Measurements from ENCODE around the gene KBTBD12. TPM values are rescaled to one million over a fixed set of nuclear protein-coding genes. Genes with fewer than 3 reads are reported as not detected.
"Not testable (repeated sequence)": the region's sequence is repeated elsewhere in the genome, so short reads cannot be mapped to it uniquely, and the experiment has no call there.

KBTBD12 gene
- total RNA-seq, 1 donor from 2014 or later, result 0.05 TPM

DNA sequence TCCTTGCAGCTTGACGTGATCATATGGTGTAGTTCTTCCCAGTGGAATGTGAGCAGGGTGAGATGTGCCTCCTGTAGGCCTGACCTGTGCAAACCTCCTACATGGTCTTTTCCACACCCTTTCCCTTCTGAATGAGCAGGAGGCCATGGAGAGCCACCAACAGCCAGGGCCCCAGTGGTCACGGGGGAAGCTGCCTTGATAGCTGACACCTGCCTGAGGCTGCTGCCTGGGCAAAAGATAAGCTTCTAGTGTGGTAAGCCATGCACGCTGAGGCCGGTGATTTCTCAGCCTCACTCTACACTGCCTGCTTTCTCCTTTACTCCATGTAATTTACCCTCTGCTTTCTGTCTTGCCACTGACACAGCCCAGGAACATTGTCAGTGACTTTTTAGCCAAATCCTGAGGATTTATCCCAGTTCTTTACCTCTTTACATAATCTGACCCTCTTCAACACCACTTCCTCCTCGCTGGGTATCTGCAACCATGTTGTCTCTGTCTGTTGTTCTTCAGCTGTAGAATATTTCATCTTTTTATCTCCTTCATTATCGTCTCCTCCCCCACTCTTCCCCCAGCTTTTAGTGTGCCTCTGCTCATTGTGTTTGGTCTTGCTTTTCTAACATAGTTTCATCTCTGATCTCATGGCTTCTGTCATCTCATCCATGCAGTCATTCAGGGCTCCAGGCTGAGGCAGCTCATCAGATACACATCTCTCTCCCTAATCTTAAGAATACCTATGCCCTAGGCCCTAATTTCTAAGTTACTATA, 11.2 kb upstream of the KBTBD12 start:
- DNase-seq (ENCODE audit: low spot score) (no peak), ATAC-seq (no peak)

DNA sequence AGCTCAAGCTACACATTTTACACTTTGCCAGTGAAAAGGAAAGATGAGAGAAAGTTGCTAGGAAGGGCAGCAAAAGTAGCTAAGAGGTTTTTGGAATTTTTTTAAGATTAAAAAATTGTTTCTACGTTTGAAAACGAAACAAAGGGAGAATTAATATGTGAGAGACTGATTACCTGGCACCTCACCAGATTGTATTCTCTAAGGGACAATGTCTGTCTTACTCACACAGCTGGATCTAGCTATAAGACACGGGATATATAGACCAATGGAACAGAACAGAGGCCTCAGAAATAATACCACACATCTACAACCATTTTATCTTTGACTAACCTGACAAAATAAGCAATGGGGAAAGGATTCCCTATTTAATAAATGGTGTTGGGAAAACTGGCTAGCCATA, 9.5 kb upstream of the KBTBD12 start:
- no peak for ATAC-seq
- DNase-seq (ENCODE audit: low spot score), result no peak

DNA sequence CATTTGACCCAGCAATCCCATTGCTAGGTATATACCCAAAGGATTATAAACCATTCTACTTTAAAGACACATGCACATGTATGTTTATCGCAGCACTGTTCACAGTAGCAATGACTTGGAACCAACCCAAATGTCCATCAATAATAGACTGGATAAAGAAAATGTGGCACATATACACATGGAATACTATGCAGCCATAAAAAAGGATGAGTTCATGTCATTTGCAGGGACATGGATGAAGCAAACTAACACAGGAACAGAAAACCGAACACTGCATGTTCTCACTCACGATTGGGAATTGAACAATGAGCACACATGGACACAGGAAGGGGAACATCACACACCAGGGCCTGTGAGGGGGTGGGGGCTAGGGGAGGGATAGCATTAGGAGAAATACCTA, 8.4 kb upstream of the KBTBD12 start:
- not testable (repeated sequence) for DNase-seq (ENCODE audit: low spot score); ATAC-seq

DNA sequence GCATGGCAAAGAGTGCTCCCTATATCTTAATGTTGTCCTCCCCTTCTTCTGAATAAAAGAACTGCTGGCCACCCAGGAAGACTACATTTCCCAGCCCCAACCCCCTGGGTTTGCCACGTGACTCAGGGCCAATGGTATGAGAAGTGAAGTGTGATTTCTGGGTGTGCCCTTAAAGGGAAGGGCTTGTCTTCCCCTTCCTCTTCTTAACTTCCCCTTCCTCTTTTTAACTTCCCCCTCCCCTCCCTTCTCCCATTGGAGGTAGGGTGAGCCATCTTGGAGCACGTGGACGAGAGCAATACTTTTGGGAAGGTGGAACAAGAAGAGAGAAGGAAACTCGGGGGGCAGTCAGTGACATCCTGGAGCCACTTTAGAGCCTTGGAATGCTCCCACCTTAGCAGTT, 6.8 kb upstream of the KBTBD12 start:
- ATAC-seq (peak; percentile 26), DNase-seq (ENCODE audit: low spot score) (no peak)

- no peak for ATAC-seq
- no peak for DNase-seq (ENCODE audit: low spot score)
Measured at GRCh38 chr3:127908951-127909350, 6.1 kb upstream of the KBTBD12 start.

DNA sequence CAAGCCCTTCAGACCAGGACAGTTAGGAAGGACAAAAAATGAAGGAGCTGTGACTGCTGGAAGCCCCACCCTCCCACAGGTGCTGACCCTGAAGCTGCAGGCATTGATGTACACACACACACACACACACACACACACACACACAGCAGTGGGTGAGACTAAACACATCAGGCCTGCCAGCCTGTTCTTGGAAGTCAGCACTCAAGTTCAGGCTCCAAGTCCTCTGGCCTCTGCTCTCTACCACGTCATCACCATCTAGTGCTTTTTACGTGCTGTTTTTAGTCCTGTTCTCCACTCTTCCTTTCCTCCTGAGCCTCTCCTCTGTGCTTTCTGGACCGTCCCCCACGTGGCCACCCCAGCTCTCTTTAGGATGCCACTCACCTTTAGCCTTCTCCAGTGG, 5.4 kb upstream of the KBTBD12 start:
- ATAC-seq (no peak), DNase-seq (ENCODE audit: low spot score) (no peak)

GRCh38 chr3:127911421-127911931, 3.6 kb upstream of the KBTBD12 start:
- ATAC-seq, result no peak
- DNase-seq (ENCODE audit: low spot score), result no peak

GRCh38 chr3:127913841-127914240, 1.2 kb upstream of the KBTBD12 start:
- DNase-seq (ENCODE audit: low spot score); ATAC-seq: not testable (repeated sequence)

DNA sequence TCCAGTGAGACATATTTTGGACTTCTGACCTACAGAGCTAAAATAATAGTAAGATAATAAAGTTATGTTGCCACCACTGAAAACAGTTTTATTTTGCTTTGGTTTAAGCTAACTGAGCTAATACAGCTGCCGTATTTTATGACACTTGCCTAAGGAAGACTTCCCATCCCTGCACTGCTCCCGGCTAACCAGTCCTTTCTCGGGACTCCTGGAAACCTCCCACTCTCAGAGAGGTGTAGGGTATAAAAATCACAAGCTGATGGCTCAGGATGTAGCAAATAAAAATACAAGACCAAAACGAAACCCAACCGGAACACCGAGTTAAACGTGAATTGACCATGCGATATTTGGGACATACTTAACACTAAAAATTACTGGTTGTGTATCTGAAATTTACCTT, 448 bp upstream of the KBTBD12 start:
- ATAC-seq (no peak), DNase-seq (ENCODE audit: low spot score) (no peak)

DNA sequence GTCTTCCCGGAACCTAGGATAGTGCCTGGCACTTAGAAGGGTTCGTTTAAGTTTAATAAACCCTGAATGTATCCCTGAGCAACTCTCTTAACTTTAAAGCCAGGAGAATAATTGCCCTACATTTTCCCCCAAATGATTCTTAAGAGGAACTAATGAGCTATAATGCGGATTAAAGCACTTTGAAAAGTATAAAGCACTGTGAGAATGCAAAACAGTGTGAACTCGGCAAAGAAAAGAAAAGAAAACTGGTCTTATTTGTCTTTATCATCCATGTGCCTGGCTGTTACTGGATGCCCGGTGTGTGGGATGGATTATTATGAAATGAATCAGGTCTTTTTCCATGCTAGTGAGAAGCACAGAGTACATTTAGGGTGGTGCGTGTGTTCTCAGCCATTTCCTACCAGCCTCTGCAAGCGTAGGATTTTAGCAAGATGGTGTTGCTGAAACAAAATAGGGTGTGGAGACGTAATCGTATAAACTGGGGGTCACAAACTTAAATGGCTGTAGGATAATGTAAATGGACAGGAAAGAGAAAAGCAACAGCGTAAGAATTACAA, 983 bp downstream of the KBTBD12 start:
- ATAC-seq (no peak), DNase-seq (ENCODE audit: low spot score) (no peak)

DNA sequence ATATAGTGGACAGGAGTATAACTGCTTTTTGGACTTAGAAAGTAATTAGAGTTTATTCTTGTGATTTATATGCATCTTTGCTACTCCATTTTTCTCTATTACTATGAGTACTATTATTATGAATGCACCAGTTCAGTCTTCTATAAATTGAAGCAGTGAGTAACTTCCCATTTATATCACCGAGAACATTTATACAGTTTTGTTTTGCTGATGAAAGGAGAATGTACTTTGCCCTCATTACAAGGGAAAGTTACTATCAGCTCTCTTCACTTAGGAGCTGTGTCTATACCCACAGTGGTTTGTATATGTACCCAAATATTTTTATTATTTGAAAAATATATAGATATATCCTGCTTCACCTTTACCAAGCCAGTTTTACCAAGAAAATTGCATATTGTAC, 5.7 kb downstream of the KBTBD12 start:
- DNase-seq (ENCODE audit: low spot score), result no peak
- ATAC-seq, result peak; percentile 46

- ATAC-seq (no peak), DNase-seq (ENCODE audit: low spot score) (no peak)
Measured at GRCh38 chr3:127923611-127924010, 8.6 kb downstream of the KBTBD12 start.

DNA sequence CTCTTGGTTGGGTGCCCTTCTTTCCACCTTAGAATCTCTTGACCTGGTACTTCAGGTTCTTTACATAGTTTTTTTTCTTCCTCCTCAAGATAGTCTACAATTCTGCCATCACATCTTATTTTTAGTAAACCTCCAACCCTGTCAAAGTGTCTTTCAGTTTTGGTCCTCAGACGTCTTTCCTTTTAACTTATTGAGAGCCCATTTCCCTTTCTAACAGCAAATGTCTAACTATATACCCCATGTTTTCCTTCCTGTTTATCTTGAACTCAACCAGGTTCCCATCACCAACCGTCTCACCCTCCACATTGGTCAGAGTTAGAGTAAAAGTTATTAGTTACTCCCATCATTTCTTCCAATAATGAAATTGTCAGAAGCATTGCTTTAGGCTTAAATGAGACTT, 10.4 kb downstream of the KBTBD12 start:
- ATAC-seq (no peak), DNase-seq (ENCODE audit: low spot score) (no peak)

DNA sequence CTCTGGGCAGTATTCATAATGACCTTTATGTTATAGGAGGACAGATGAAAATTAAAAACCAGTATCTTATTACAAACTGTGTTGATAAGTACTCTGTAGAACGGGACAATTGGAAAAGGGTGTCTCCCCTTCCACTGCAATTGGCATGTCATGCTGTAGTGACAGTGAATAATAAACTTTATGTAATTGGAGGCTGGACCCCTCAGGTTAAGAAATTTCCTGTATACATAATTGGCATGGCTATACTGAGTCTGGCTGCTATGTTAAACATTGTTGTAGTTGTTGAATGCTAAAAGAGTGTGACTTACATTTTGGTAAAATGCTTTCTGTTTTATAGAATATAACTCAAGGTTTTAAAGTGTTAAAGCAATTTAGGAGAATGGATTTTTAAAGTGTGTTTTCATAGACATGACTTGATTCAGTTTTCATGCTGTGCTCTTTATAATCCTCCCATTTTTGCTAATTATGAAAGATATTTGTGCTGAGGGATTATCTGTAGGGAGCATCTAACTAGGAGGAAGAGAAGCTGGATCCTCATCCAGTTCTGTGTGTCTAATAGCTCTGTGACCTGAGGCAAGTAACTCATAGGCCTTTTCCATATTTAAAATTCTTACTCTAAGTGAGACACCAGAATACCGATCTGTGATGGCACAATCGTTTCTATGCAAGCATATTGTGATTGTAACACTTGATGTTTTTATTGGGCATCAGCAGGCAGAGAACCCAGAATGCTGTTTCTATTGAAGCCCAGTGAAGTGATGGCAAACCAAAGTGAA, 13.0 kb downstream of the KBTBD12 start:
- ATAC-seq, result no peak
- DNase-seq (ENCODE audit: low spot score), result no peak

DNA sequence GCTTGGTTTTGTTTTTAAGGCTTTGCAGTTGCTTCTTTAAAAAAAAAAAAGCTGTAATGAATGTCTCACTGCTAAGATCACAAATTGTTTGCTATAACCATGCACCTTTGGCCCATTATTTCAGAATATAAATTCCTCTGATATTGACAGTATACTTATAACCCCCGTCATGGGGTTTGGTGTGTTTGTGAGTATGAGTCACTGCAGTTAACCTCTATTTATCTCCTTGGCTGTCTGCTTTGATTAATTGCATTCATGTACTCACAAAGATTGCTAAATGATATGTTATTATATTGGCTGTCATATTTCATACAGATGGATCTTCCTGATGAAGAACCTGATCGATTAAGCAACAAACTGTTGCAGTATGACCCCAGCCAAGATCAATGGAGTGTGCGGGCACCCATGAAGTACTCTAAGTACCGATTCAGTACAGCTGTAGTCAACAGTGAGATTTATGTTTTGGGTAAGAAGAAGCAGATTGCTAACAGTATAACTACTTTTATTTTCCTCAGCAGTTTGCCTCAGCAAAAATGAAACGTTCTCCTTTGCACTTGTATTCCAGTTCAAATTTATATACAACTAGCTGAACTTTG, 14.9 kb downstream of the KBTBD12 start:
- no peak for ATAC-seq
- no peak for DNase-seq (ENCODE audit: low spot score)

- DNase-seq (ENCODE audit: low spot score) (no peak), ATAC-seq (no peak)
Measured at GRCh38 chr3:127933396-127933795, 18.4 kb downstream of the KBTBD12 start.

DNA sequence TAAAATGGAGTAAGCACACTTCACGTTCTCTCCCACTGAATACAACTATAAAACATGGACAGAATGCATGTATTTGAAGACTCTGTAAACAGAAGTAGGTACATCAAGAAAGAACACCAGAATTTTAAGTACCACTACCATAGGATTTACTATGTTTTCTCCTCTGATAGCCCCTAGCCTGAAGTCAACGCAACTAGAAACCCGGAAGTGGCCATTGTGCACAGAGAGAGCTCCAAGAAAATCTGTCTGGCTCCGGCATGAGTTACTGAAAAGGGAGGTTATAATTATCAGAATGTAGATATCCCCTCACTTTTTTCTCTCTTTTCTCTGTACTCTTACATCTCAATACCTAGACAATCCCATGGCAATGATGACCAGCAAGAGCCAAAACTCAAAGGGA, 23.8 kb downstream of the KBTBD12 start:
- DNase-seq (ENCODE audit: low spot score) (no peak), ATAC-seq (no peak)

- DNase-seq (ENCODE audit: low spot score), result no peak
- ATAC-seq, result no peak
Measured at GRCh38 chr3:127940116-127940515, 25.1 kb downstream of the KBTBD12 start.

DNA sequence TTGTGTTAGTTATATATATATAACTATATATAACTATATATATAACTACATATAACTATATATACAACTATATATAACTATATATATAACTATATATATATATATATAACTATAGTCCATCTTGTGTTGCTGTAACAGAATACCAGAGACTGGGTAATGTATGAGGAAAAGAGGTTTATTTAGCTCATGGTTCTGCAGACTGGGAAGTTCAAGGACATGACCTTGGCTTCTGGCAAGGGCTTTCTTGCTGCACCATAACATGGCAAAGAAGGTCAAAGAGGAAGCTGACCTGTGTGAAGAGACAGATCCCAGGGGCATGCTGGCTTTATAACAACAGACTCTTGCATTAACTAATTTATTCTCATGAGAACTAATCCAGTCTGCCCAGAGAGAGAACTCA, 27.6 kb downstream of the KBTBD12 start:
- ATAC-seq (no peak), DNase-seq (ENCODE audit: low spot score) (no peak)

DNA sequence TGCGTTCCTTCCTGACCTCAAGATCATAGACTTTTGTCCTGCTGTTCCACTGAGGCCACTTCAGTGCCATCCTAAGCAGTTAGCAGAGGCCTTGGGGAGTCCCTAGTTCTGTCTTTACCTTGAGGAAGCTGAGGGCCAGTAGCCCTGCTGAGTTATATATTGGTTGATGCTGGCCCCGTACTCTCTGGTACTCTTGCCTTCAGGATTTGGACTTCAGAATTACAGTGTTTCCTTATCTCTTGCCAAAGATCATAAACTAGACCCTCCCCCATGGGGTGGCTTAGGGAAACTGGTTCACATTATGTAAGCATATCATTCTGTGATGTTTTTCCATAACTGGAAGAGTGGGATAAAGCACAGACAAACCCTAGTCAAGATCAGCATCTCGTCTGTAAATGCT, 33.2 kb downstream of the KBTBD12 start:
- DNase-seq (ENCODE audit: low spot score) (no peak), ATAC-seq (no peak)

DNA sequence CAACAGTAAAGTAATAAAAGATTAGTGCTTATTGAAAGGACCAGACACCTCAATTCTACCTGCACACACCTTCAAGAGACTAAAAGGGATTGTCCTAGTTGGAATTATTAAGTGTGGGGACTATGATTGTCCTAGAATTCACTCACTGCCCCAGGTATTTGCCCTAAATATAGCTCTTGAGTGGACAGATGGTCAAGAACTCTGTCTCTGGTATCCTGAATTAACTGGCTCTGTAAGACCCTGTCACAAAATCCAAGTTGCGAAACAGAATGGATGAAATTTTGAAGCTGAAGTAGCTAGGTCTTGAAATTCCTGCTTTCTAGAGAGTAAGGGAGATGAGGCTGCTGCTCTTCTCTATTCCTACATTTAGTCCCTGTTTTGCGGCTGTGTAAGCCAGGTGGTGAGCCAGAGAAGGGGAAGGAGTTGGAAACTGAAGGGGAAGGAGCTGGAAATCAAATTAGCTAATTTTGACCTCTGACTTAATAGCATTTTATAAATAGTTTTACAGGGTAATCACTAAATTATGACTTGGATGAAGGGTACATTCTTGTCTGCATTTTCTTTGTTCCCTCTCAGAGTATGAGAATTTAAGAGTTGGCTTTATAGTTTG, 34.5 kb downstream of the KBTBD12 start:
- DNase-seq (ENCODE audit: low spot score) (no peak), ATAC-seq (no peak)
